GM19438 (cell line): ENCODE results near the gene MAJIN.

ENCODE experiments used
- ATAC-seq: cut with Tn5 transposase; IDR thresholded peaks from one replicate; pipeline ENCODE4 v1.9.1; 2021; ENCODE audit warnings: low read depth; ENCODE audit not compliant: unreplicated experiment

MAJIN gene

DNA sequence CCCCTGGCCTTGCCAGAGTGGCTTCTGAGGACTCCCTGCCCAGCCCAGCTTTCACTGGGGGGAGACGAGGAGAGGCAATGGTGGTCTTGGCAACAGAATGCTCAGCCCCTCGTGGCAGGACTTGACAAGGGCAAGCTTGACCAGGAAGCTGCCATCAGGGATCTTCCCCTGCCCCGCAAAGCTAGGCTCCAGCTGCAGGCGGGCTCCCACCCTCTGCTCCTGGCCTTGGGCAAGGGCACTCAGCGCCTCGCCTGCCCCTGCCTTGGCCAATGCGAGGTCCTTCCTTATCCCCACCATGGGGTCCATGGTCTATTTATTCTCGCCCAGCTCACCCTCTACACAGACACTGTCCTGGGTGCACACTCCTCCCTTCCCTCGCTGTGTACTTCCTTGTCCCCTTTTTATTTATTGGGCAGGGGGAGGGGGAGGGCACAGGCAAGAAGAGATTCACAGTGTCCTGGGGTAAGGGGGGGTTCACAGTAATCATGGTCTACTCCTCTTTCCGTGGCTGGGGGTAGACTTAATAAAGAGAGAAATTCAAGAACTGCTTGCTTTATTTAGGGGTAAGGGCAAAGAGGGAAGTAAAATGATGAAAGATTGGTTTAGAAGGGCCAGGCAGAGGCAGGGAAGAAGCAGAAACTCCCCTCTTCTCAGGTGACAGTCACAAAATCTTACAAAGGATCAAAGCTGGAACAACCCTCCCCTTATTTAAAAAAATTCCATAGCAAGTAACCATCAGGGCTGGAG is 37.8 kb downstream of the MAJIN start:
- ATAC-seq = no peak

DNA sequence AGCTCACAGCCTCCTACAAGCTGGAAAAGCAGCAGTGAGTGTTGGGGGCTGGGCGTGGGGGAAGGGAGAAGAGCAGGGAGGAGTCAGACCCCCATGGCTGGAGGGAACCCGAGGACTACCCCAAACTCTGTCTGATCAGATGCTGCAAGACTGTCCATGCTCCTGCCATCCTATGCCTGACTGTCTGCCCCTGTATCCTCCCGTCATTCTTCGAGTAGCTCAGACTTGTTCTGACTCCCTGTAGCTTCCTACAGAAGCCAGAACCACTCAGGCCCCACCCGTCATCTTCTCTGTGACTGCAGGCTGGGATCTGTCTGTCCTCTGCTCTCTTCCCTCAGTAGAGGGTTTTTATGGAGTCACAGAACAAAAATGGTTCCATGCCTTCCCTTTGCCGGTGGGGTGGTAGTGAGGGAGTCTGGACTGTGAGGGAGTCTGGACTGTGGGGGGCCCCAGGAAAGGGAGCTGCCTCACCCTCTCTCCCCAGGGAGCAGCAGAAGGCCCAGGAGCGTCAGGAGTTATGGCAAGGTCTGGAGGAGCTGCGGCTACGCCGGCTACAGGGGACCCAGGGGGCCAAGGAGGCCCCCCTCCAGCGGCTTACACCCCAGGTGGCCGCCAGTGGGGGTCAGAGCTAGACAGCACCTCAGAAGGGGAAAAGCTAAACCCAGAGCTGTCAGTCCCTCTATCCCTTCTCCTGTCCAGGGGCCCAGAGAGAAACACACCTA is 38.5 kb downstream of the MAJIN start:
- ATAC-seq = no peak

DNA sequence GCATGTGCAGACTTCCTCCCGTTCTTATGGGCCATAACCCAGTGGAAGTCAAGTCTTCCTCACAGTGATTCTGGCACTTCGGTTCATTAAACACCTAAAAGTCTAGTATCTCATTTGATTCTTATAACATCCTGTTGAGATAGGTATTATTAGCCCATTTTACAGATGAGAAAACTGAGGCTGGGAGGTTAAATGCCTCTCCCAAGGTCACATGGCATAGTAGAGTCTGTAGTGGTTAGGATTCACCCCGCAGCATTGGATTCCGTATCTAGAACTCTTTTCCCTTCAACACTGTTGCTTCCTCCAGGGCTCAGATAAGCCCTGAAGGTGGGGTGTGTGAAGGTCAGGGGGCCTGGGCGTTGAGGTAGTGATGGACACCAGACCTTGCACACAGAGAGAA is 39.6 kb downstream of the MAJIN start:
- no peak for ATAC-seq

DNA sequence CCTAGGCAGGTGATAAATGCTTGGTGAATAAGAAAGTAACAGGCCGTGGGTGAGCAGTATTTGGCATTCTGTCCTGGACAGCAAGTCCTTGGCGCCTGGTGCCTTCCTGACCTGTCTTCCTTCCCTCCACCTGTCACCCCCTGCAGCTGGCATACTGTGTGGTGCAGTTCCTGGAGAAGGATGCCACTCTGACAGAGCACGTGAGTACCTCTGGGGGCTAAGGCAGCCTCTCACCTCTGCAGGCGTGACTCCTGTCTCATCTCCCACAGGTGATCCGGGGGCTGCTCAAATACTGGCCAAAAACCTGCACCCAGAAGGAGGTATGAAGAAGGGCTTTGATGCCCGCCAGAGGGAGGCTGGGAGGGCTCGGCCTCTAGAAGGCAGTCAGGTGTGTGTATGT is 40.6 kb downstream of the MAJIN start:
- no peak for ATAC-seq

DNA sequence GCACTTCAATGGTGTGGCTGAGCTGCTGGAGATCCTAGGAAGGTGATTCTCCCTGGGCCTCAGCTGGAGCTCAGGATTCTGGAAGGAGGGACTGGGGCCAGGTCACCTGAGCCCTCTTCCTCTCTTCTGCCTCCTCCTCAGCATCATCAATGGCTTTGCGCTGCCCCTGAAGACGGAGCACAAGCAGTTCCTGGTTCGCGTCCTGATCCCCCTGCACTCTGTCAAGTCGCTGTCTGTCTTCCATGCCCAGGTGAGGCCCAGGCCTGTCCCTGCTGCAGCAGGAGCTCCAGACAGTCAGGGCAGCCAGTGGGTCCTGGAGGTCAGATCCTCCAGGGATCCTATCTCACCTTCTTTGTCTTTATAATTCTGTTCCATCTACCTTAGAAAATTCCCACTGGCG is 41.6 kb downstream of the MAJIN start:
- no peak for ATAC-seq

DNA sequence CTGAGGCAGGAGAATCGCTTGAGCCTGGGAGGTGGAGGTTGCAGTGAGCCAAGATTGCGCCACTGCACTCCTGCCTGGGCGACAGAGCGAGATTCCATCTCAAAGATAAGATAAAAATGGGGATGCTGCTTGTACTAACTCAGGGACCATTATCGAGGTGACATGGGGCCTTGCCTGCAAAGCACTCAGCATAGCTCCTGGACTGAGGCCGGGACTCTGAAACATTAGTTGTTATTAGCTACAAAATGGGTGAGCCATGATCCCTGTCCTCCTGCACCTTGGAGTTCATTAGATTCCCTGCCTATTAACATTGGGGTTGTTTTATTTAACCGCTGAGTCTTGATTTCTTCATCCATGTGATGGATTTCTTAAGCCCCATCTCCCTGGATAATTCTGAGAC is 42.3 kb downstream of the MAJIN start:
- ATAC-seq = no peak

DNA sequence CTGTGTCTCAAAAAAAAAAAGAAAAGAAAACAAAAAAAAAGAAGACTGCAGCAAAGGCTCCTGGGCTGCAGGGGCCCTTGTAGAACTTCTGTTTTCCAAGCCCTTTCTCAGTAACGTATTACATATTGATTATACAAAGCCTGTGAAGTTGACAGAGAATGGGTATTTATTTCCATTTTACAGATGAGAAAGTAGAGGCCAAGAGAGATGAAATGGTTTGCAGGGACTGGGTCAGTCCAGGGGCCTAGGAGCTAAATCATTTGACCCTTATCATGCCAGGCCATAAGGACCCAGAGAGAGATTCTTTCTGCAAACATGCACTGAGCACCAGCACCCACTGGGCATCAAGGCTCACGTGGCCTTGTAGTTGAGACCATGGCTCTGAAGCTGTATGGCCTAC is 43.0 kb downstream of the MAJIN start:
- no peak for ATAC-seq

DNA sequence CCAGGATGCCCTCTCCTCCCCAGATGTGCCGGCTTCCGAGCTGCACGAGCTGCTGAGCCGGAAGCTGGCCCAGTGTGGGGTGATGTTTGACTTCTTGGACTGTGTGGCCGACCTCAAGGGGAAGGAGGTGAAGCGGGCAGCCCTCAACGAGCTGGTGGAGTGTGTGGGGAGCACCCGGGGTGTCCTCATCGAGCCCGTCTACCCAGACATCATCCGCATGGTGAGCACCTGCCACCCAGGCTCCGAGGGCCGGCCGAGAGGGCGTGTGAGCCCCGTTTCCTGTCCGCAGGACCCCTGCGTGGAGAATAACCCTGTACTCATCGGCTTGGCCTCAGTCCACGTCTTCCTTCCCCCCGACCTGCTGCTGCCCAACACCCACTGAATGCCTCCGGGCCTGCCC is 45.2 kb downstream of the MAJIN start:
- no peak for ATAC-seq

DNA sequence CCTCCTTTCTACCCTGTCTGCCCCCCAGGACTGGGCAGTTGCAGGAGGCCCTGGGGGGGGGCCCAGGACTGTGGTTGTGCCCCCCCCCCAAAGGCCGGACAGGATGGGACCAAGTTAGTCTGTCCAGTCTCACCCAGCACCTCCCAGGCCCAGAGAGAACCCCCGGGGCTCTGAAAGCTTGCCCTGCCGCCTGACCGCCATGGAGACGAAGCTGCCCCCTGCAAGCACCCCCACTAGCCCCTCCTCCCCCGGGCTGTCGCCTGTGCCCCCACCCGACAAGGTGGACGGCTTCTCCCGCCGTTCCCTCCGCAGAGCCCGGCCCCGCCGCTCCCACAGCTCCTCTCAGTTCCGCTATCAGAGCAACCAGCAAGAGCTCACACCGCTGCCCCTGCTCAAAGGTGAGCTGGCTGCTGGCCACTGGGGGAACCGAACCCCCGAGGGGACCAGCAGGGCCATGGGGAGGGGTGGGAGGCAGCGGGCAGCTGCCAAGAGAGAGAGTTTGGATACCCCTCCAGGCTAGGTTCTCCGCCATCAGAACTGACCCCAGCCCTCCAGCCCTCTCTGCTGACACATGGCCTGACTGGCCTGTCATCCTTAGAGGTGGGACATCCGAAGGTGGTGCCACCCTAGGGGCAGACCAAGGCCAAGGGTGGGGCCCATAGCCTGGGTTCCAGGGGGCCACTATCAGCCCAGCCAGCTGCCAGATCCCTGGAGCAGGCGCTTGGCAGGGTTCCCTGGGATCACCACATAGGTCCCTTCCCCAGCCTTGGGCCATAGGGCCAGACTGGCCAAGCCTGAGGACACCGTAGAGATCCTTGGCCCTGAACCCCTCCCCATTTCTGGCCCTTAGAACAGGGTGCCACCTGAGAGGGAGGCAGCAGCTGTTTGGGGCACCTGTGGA is 46.1 kb downstream of the MAJIN start:
- no peak for ATAC-seq

DNA sequence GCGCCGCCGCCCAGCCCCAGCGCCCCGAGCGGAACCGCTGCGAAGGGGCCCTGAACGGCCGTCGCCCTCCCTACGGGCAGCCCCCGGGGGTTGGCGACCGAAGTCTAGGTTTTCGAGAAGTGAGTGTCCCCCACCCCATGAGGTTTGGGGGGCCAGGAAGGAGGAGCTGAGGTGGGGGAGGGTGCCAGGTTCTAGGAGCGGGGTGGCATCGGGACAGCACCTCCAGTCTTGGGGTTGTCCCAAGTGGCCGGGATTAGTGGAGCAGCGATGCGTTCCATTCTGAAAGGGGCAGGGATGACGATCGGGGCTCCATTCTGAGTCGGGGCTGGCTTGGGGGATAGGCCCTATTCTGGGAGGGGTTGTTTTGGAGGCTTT is 47.0 kb downstream of the MAJIN start:
- ATAC-seq = no peak

DNA sequence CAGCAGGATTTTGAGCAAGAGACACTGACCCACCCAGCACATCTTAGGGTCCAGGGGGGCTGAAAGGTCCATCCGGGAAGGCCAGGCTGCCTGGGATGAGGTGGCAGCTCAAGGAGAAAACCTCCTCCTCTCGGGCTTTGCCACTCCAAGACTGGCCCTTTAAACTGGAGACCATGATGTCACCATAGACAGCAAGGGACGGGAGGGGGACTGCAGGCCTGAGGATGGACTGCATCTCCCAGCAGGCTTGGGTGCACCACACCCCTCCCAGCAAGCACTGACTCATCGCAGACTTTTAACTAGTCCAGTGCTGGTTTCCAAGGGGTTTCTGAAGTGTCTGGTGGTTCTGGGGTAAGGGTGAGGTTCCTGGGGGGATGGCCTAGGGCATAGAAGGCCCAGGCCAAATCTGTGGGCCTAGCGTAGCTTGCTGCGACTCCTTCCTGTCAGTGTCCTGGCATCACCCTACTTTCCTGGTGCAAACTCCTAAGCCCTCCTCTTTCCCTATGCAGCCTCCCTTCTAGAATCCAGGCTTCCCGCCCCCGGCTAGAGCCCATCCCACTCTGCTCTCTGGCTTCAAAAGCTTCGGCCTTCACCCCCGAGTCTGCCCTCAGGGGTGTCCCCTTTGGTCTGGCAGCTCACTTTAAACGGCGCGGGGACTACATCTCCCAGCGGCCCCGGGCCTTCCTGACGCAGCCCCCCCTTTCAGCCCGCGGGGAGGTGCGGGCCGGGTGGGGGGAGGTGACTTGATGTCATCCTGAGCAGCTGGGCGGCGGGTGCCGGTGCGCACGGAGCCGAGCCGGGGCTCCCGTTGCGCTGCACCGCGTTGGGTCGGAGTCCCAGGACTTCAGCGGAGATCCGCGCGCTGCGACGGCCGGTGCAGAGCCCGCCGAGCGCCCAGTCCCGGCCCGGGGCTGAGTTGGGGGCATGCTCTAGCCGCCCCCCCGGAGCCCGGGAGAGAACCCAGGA is 47.7 kb downstream of the MAJIN start, which contains the start of gene PPP2R5B:
TSS of gene PPP2R5B (plus strand) at position 746 of the 966 bp plus-strand sequence. CDS start 1,046 bp downstream, outside the sequence.
- peak; percentile 86 for ATAC-seq

DNA sequence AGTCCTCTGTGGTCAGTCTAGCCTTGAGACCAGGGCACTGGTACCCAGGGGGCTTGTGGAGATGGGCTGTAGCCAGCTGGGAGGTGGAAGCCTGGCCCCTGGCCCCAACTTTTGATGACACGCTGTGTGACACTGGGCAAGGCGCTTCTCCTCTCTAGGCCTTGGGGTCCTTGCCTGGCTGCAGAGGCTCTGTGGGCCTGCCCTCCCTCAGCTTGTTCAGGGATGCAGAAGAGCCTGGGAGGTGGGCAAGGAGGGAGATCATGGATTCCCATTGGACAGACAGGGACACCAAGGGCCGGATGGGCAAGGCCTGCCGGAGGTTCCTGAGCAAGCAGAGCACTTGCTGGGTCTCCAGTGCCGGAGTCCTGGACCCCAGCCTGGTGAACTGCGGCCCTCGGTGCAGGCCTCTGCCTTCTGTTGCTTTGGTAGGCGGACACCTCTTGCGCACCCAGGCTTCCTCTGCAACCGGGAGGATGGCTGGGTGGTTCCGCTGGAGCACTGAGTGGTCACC is 48.7 kb downstream of the MAJIN start:
- no peak for ATAC-seq

DNA sequence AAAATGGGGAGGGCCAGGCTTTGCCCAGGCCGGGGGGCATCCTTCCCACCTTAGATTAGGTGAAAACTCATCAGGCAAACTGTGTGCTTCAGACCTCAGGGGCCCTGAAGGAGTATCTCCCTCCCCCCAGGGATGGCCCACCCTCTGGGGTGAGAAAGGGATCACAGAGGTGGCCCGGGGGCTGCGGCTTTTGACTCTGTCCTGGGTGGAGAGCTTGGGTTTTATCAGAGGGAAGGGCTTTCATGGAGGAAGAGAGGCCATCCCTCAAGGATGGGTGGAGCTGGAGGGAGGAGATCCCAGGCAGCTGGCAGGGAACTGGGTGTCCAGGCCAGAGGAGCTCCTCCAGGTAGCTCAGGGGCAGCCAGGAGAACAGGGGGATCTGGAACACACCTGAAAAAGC is 50.5 kb downstream of the MAJIN start:
- ATAC-seq = no peak

DNA sequence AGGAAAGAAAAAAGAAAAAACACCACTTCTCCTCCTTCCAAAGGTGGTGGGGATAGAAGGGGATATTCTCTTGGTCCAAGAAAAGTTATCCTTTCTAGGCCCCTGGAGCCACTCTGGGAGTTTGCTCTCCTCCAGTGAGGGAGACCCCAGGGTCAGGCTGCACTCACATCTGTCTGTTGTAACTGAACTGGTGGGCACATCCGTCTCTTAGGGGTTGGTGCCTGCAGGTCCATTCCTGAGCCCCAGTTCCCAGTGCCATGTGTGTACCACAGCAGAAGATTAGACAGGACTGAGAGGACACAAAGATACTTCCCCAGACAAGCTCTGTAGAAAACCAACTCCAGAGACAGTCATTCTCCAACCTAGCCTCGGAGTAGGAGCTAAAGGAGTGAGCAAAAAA is 51.8 kb downstream of the MAJIN start:
- ATAC-seq = no peak

DNA sequence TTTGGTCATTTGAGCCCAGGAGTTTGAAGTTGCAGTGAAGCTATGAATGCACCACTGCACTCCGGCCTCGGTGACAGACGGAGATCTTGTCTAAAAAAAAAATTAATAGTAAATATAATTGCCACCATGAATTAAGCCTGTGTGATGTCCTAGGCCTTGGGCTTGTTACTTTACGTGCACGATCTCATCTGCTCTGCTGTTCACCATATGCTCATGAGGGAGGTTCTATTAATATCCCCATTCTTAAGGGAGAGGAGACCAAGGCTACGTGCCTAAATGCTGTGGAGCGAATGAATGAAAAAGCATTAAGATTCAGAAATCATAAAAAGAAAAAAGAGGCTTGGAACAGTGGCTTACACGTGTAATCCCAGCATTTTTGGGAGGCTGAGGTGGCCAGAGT is 52.3 kb downstream of the MAJIN start:
- ATAC-seq = no peak

DNA sequence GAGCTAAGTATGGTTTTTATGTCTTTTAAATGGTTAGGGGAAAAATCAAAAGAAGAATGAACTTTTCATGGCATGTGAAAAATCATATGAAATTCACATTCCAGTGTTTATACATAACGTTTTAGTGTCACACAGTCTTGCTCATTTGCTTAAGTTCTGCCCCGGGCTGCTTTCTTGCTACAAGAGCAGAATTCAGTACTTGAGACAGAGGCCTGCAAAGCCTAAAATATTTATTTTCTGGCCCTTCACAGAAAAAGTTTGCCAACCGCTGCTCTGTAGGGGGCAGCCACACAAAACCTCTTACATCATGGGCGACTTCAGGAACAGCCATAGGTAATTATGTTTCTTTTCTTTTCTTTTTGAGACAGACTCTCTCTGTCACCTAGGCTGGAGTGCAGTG is 53.9 kb downstream of the MAJIN start:
- ATAC-seq = no peak

DNA sequence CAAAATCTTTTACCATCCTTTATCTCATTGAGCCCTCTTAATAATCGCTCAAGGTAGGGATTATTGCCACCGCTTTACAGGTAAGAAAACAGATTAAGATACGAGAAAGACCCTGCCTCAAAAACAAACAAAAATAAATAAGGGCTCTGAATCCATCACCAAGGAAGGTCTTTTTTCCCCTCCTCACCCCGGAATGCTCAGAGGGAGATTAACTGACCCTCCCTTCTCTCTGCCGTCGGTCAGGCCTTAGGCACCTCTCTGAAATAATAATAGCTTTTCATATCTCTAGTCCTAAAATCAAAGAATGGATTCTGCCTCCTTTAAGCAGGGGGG is 54.3 kb downstream of the MAJIN start:
- ATAC-seq = no peak

DNA sequence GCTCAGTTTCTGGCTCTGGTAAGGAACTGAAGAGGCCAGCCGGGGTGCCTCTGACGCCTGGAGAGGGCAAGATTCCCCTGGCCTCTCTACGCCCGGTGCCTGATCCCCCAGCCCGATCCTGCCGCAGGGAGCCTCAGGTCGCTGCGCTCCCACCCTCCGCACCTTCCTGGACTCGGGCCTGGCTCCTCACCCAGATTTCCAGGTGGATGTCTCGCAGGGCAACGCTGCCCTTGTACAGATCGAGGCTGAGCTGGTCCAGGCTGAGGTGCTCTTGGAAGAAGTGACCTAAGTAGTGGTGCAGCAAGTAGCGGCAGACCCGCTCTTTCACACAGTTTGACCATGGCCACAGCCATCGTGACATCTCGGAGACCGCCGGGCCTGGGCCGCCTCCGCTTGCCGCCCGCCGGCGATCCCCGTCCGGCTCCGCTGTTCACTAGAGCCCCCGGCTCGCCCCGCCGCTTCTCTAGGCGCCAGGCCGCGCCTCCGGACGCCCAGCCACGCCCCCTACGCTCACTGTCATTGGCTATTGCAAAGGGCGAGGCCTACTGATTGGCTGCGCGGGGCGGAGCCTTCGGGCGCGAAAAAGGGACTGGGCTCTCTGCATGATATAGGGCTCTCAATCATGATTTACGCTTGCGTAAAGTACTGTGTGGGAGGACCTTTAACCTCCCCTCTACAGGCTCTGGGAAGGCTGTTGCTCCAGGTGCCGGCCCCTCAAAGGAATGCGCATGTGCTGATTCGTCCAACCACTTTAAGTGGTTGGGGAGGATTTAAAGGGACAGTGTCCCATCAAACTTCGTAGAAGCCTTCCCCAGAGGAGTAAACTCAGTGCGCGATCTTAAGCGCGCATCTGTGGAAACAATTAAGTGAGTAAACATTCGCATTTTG is 54.9 kb downstream of the MAJIN start, which contains the start of gene ATG2A:
TSS of gene ATG2A (minus strand) at position 435 of the 888 bp plus-strand sequence. CDS start at position 361, 74 bp downstream.
- peak; percentile 94 for ATAC-seq
